ENCODE results near the gene DIPK1B.

DNA sequence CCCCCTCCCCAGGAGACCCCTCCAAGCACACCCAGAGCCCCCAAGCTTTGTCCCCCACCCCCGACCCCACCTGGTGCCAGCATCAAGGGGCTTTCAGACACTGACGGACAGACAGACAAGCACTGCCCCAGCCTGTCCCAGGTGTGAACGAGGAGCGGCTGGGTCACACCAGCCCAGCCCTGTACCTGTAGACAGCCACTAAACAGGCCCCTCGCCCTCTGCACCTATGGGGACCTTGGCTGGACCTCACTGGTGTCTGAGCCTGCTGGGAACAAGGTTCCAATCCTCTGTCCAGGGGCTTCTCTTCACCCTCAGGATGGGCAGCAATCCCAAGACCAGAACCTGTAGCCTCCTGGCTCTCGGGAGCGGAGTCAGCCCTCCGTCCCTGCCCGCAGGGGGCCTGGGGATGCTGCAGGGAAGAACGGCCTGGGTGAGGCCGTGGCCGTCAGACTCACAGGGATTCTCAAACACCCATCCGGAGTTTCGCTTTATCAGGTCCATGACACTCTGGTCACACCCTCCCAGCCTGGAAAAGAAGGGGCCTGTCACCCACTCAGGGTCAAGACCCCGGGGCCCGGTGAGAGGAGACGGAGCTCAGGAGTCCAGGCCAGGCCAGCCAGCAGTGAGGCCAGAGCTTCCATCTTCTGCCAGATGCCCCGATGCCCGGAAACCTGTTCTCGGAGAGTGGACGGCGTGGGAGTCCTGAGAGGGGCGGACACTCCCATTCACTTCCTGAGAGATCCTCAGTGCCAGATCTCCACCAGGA, 33.2 kb downstream of the DIPK1B start:
- TF ChIP-seq CTCF (conservative IDR thresholded peaks at IDR 0.05; ENCODE audit: low read depth, low read length) (no peak), EZH2 (IDR thresholded peaks at IDR 0.05; ENCODE audit: low read length, unreplicated experiment) (no peak)
